ENCODE results near the gene LCMT1. TPM values are rescaled to one million over a fixed set of nuclear protein-coding genes. Genes with fewer than 3 reads are reported as not detected.

Gene LCMT1
- polyA plus RNA-seq, 2 of the 4 experiments (the other 2 are of a cell fraction), result 36.4 to 47.6 TPM

- TF ChIP-seq CTCF (IDR thresholded peaks at IDR 0.05), result no peak
Measured at GRCh38 chr16:25224731-25225319, 113.3 kb downstream of the LCMT1 start (continued).

Small RNAs within 50 kb of the gene (small RNA-seq; reads per million reads assigned to genes)
- gene RN7SL557P, result 0 to 0.19 (median 0) reads per million in 6 experiments

Other genes starting within 250 kb of the LCMT1 start
- gene ARHGAP17, start 96.4 kb upstream of the LCMT1 start, polyA plus RNA-seq (2011; rRNA removed), result 28.2 and 46.4 TPM in 2 replicates
- gene ARHGAP17, start 96.4 kb upstream of the LCMT1 start, polyA plus RNA-seq (2017; fragmentation: RNase III; extraction: RNeasy Plus Mini Kit Qiagen cat#74134 plus additional on column Dnase treatment), result 35.7 to 37.8 TPM (median 37.6 TPM) in 3 replicates
- gene AQP8, start 105.2 kb downstream of the LCMT1 start, polyA plus RNA-seq (2011; rRNA removed), result 0.07 TPM in 1 of 2 replicates, not detected in the other
- not detected in 3 replicates for gene AQP8, start 105.2 kb downstream of the LCMT1 start, polyA plus RNA-seq (2017; fragmentation: RNase III; extraction: RNeasy Plus Mini Kit Qiagen cat#74134 plus additional on column Dnase treatment)
- gene ZKSCAN2, start 146.1 kb downstream of the LCMT1 start, polyA plus RNA-seq (2011; rRNA removed), result 3.4 and 3.8 TPM in 2 replicates
- gene ZKSCAN2, start 146.1 kb downstream of the LCMT1 start, polyA plus RNA-seq (2017; fragmentation: RNase III; extraction: RNeasy Plus Mini Kit Qiagen cat#74134 plus additional on column Dnase treatment), result 2.0 to 2.3 TPM (median 2.0 TPM) in 3 replicates